GM18951 (cell line): Measurements from ENCODE around the gene HOXD3.

Experiments
- POLR2A ChIP-seq: IDR thresholded peaks from 4 replicates; pipeline ENCODE4 v1.6.1; 2011; ENCODE audit warnings: mild to moderate bottlenecking; ENCODE audit not compliant: insufficient read length, insufficient read depth; ENCODE audit errors: extremely low read depth
- in situ Hi-C: fragments of 300-500 bp; cut with MboI; formaldehyde crosslinking; loops from one replicate; pipeline ENCODE4 v1.12.0; 2022; ENCODE audit warnings: low sequenced_read_pairs, mixed read lengths, inconsistent platforms; ENCODE audit not compliant: unreplicated experiment

Gene HOXD3

DNA sequence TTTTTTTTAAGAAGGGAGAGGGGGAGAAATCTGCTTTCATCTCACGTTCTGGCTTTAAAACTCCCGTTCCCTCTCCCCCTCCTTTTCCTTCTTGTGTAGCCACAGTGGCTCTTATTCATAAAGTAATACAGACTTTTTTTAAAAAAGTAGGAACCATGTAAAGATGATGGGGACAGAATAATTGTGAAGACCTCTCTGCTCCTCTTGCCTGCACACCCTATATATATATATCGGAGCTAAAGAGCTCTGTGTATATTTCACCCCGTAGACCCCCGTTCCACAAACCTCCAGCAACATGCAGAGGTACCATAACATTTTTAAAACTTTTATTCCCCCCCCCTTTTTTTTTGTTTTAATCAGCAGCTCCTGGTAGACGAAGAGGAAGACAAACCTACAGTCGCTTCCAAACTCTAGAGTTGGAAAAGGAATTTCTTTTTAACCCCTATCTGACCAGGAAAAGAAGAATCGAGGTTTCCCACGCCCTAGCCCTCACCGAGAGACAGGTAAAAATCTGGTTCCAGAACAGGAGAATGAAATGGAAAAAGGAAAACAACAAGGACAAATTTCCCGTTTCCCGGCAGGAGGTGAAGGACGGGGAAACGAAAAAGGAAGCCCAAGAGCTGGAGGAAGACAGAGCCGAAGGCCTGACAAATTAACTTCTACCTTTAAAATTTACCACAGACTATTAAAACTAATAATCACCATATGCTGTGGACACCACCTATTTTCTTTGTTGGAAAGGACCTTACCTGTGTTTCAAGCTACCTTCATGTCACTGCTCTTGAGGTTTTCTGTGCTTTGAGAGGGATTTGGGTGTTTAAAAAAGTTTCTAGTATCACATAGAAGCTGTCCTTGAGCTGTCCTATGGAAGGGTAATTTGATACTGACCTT, 25.9 kb upstream of the HOXD3 start:
- in situ Hi-C loops, result no loop called here
- no peak for TF ChIP-seq POLR2A

- TF ChIP-seq POLR2A, result no peak
- in situ Hi-C loops, result no loop called here
Observed at GRCh38 chr2:176131848-176132158, 25.3 kb upstream of the HOXD3 start.

DNA sequence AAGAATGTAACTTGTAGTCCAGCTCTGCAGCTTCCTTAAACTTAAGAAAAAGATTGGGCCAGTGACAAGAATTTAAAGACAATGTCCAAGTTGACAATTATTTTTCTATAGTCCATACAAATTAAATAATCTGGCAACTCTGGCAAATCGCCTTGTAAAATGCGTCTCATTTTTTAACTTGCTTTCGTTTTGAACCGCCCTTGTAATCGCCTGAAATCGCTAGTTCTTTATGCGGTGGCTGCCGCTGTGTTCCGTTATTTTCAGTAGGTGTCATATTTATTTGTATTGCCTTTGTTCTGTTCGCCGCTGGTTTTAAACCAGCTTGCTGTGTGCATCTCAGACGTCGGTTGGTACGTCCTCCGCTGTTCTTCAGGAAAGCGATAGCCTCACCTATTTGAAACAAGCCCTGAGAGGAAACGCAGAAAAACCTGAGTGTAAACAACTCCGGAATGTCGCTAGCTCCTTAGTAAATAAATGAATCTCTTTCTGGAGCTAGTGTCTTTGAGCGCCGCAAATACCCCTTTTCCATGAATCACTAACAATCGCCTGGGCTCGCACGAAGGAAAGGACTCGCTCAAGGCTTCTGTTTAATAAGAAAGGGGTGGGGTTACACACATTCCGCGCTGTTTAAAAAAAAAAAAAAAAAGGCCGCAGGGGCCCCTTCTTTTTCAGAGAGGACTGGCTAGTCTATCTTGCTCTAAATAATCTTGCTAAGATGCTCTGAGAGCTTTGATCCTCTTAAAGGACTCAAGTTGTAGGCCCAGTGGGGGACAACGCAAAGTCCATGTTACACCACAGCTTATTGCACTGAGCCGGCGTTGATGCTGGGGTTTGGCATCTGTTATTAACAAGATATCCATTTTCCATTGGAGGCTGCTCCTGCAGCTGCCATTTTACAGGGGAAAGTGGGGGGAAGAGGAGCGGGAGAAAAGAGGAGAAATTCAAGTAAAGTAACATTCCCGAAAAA, 24.6 kb upstream of the HOXD3 start:
- no peak for TF ChIP-seq POLR2A
- in situ Hi-C loops, result no loop called here

DNA sequence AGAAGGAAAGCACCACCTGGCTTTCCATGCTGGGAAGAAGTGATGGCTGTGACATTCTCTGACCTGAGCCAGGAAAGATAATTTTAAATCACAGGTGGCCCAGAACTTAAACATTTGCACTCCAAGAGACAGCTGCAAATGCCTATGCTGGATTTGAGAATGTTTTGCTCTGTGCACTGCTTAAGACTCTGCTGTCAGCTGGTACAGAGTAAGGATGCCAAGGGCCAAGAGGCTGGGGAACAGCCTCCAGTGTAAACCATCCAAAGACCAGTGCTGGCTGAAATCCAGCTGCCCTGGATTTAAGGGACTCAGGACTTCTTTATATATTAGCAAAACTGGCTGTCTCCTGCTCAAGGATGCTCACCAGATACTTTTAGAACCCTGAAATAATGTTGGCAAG, 23.7 kb upstream of the HOXD3 start:
- in situ Hi-C loops, result no loop called here
- TF ChIP-seq POLR2A, result no peak

DNA sequence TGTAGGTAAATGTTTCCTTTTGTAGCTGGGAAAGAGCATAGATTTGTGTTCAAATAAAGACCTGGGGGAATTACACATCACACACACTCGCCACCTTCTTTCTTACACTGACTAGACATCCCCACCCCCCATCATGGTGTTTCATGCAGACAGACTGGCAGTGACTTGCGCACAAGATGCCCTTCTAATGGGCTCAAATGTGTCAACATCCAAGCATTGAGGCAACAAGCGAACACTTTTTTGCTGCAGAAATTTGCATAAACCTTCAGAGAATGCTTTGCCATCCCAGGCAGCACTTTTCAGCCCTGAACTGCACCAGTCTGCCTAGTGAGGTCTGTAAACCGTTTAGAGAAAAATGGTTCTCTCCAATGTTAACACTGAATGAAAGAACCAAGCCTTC, 23.1 kb upstream of the HOXD3 start:
- TF ChIP-seq POLR2A, result no peak
- in situ Hi-C loops, result no loop called here

DNA sequence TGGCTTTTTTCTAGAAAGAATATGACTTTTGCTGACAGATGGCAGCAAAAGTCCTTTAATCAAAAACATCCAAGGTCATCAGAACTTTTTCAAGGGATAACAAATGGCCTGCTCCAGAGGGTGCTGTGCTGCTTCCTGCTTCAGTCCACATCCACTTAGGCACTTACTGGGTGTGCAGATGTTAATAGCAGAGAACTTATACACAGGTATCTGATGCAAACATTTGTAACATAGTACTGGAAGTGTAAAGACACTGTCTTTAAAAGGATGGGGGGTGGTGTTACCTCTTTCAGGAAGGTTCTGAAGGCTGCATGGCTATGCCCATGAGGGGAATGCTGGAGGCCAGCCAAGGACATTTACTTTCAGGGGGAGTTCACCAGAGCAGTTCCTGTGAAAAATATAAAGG, 22.1 kb upstream of the HOXD3 start:
- no peak for TF ChIP-seq POLR2A
- in situ Hi-C loops, result no loop called here

- in situ Hi-C loops, result no loop called here
- TF ChIP-seq POLR2A, result no peak
Observed at GRCh38 chr2:176136374-176137251, 20.5 kb upstream of the HOXD3 start.

DNA sequence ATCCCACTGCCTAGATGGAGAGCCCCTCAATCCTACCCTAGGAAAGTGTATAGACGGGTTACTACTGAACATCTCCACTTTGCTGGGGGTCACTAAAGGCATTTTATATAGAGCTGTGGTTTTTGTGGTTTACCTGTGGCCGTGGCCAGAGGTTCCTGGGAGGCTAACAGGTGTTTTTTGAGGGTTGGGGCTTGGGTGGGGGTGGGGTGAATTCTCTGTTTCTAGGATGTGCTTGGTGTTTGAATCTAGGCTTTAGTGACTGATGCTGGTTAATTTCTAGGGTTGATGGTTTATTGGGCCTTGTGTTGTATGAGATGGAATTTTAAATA, 19.9 kb upstream of the HOXD3 start:
- in situ Hi-C loops, result no loop called here

DNA sequence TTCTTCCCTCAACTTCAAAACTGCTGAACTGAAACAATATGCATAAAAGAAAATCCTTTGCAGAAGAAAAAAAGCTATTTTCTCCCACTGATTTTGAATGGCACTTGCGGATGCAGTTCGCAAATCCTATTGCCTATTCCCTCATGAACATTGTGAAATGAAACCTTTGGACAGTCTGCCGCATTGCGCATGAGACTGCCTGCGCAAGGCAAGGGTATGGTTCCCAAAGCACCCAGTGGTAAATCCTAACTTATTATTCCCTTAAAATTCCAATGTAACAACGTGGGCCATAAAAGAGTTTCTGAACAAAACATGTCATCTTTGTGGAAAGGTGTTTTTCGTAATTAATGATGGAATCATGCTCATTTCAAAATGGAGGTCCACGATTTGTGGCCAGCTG, 19.2 kb upstream of the HOXD3 start:
- in situ Hi-C loops, result no loop called here
- TF ChIP-seq POLR2A, result no peak

More for the DNA sequence above, 19.9 kb upstream of the HOXD3 start:
- TF ChIP-seq POLR2A, result no peak

- no peak for TF ChIP-seq POLR2A
- in situ Hi-C loops, result no loop called here
Observed at GRCh38 chr2:176138526-176138922, 18.6 kb upstream of the HOXD3 start.

DNA sequence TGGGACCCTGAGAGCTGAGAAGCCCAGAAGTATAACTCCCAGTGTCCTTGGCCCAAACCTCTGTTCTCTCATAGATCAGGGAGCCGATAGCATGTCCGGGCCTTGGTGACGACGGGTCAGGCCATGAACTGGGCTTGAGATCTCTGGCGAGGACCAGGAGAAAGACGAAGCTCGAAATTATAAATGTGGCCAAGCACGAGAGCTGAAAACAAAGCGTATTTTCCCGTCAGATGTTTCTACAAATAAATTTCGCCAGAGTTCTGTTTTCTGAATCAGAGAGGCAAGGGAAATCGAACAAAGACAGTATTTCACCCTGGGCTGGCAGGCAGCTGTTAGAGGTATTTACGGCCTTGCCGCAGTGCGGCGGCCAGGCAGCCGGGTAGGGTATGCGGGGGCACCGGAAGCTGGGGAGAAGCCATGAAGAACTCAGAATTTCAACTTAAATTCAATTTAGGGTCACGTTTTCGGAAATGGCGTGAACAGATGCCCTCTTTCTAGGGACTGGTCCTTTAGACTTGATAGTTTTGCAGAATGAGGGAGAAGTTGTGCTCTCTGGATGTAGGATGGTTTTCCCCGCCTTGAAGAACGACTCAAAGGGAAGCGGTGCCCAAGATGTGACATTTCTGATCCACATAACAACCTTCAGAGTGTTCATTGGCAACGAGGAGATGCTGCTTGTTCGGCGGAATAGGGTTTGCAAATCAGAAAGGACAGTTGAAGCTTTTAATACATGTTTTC, 18.0 kb upstream of the HOXD3 start:
- TF ChIP-seq POLR2A, result no peak
- in situ Hi-C loops, result no loop called here

GRCh38 chr2:176139661-176140512, 17.2 kb upstream of the HOXD3 start:
- in situ Hi-C loops, result loop anchor here (10.0 kb wide), 2 partner anchors 315 to 415 kb away; no protein-coding TSS in a partner anchor
- no peak for TF ChIP-seq POLR2A
